ENCODE results near the gene SPOCK1.

DNA sequence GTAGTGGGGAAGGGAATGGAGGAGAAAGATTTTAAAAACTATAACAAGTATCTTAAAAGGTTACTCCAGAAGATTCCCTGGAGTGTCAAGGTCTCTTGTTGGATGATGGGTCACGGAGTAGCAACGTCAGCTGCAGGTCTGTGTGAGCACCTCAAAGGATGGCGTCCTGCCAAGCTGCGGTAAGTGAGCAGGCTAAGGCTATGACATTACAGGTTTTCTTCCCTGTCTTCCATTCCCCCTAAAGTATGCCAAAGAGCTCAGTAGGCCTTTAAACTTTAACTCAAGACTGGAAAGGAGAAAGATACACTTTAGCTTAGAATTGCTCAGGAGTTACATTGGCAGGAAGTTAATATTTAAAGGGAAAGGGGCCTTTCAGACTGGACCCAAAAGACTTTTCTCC is 17.5 kb downstream of the SPOCK1 start:
- TF ChIP-seq, protein P1, sequence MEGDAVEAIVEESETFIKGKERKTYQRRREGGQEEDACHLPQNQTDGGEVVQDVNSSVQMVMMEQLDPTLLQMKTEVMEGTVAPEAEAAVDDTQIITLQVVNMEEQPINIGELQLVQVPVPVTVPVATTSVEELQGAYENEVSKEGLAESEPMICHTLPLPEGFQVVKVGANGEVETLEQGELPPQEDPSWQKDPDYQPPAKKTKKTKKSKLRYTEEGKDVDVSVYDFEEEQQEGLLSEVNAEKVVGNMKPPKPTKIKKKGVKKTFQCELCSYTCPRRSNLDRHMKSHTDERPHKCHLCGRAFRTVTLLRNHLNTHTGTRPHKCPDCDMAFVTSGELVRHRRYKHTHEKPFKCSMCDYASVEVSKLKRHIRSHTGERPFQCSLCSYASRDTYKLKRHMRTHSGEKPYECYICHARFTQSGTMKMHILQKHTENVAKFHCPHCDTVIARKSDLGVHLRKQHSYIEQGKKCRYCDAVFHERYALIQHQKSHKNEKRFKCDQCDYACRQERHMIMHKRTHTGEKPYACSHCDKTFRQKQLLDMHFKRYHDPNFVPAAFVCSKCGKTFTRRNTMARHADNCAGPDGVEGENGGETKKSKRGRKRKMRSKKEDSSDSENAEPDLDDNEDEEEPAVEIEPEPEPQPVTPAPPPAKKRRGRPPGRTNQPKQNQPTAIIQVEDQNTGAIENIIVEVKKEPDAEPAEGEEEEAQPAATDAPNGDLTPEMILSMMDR (IDR thresholded peaks at IDR 0.05; ENCODE audit: insufficient read depth, low read length) = no peak
- TF ChIP-seq GABPA (IDR thresholded peaks at IDR 0.05; ENCODE audit: low read depth) = no peak

All from HL-60 (cell line).